ENCODE results near the gene DLG2. TPM values are rescaled to one million over a fixed set of nuclear protein-coding genes. Genes with fewer than 3 reads are reported as not detected.

DLG2 gene
- total RNA-seq, 1 donor from 2014 or later = 7.2 TPM

DNA sequence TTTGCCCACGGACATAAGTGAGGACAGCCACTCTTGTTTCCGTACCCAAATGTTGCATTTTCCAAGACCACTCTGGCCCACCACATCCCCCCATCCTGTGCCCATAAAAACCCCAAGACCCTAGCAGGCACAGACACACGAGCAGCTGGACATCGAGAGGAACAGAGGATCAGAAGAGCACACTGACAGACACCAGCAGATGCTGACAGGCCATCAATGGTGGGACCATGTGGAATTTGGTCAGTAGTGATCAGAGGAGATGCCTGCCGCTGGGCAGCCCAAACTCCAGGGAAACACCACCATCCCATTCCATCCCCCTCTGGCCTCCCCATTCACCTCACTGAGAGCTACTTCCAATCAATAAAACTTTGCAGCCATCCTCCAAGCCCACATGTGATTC lies 87.0 kb downstream of the DLG2 start:
- intact Hi-C loops (cut with DNase I) = no loop called here
- no peaks in the 10 kb centered on the region for H3K9me3 ChIP-seq
- DNase-seq = no peak
- no peaks in the 10 kb centered on the region for H3K4me1 ChIP-seq
- H3K27ac ChIP-seq = no peak overlapping the region
- ATAC-seq = no peak
- H3K4me3 ChIP-seq = no peak overlapping the region
- TF ChIP-seq, protein P1, sequence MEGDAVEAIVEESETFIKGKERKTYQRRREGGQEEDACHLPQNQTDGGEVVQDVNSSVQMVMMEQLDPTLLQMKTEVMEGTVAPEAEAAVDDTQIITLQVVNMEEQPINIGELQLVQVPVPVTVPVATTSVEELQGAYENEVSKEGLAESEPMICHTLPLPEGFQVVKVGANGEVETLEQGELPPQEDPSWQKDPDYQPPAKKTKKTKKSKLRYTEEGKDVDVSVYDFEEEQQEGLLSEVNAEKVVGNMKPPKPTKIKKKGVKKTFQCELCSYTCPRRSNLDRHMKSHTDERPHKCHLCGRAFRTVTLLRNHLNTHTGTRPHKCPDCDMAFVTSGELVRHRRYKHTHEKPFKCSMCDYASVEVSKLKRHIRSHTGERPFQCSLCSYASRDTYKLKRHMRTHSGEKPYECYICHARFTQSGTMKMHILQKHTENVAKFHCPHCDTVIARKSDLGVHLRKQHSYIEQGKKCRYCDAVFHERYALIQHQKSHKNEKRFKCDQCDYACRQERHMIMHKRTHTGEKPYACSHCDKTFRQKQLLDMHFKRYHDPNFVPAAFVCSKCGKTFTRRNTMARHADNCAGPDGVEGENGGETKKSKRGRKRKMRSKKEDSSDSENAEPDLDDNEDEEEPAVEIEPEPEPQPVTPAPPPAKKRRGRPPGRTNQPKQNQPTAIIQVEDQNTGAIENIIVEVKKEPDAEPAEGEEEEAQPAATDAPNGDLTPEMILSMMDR (IDR thresholded peaks at IDR 0.05) = no peak
- H3K36me3 ChIP-seq = no peaks in the 10 kb centered on the region
- H3K27me3 ChIP-seq (ENCODE audit: low read depth) = no peaks in the 10 kb centered on the region

DNA sequence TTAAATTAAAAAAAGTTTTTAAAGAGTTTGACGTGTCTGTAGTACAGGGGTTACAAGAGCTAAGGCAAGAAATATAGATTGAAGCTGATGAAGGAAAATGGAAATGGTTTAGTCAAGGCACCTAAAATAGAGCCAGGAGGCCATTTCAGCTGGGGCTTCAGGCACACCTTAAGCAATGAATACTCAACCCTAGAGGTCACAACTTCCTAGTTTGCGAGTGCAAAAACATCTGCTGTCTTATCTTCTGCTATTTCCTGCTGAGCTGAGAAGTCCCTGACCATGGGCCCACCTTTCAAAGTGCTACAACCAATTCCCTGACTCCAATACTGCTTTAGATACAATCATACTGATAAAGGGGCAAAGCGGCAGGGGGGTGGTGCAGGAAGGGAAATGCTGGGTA lies 87.4 kb downstream of the DLG2 start:
- no peak for ATAC-seq
- intact Hi-C loops (cut with DNase I) = no loop called here
- Histone ChIP-seq H3K4me1 (no peaks in the 10 kb centered on the region), H3K36me3 (no peaks in the 10 kb centered on the region), H3K9me3 (no peaks in the 10 kb centered on the region), H3K4me3 (no peak overlapping the region), H3K27me3 (ENCODE audit: low read depth) (no peaks in the 10 kb centered on the region), H3K27ac (no peak overlapping the region)
- DNase-seq = no peak
- TF ChIP-seq, protein P1 (IDR thresholded peaks at IDR 0.05) = no peak

DNA sequence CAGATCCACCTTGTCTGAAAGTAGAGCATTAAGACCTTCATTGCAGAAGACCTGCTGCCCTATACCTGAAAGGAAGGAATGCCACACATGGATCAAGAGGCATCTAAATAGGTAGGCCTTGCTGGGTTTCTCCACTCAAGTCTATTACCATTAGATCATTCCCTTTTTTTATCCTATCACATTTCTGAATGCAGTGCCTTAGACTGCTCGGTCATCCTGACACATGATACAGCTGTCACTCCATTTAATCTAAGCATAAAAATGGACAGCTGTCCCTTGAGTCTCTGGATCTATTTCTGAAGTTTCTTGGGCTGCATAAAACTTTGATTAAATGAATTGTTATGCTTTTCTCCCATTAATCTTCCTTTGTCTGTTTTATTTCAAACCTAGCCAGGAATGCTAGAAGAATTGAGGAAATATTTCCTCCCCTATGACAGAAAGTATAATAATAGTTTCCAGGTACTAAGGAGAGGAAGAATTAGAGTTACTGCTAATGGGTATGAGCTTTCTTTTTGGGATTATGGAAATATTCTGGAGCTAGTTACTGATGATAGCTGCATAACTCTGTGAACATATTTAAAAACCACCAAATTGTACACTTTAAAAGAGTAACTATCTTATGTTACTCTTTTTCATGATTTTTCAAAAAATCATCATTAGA lies 88.0 kb downstream of the DLG2 start:
- ATAC-seq = no peak
- H3K27me3 ChIP-seq (ENCODE audit: low read depth) = no peaks in the 10 kb centered on the region
- intact Hi-C loops (cut with DNase I) = no loop called here

DNA sequence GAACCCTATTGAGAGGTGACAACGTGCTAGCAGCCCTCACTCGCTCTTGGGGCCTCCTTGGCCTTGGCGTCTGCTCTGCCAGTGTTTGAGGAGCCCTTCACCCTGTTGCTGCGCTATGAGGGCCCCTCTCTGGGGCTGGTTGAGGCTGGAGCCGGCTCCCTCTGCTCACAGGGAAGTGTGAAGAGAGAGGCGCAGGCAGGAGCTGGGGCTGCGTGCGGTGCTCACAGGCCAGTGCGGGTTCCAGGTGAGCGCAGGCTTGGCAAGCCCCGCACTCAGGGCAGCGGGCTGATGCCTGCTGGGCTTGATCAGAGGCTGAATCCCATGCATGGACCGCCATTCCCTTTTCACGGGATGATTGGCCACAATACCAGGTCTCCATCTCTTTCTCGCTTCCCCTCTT lies 90.7 kb downstream of the DLG2 start:
- Histone ChIP-seq H3K4me1 (no peaks in the 10 kb centered on the region), H3K4me3 (no peak overlapping the region), H3K27ac (no peak overlapping the region), H3K36me3 (no peaks in the 10 kb centered on the region), H3K9me3 (no peaks in the 10 kb centered on the region), H3K27me3 (ENCODE audit: low read depth) (no peaks in the 10 kb centered on the region)
- TF ChIP-seq, protein P1 (IDR thresholded peaks at IDR 0.05) = no peak
- intact Hi-C loops (cut with DNase I) = no loop called here
- DNase-seq = no peak
- ATAC-seq = no peak

More for the DNA sequence above, 88.0 kb downstream of the DLG2 start:
- TF ChIP-seq, protein P1 (IDR thresholded peaks at IDR 0.05) = no peak
- Histone ChIP-seq H3K36me3 (no peaks in the 10 kb centered on the region), H3K9me3 (no peaks in the 10 kb centered on the region), H3K4me1 (no peaks in the 10 kb centered on the region), H3K4me3 (no peak overlapping the region), H3K27ac (no peak overlapping the region)
- no peak for DNase-seq

DNA sequence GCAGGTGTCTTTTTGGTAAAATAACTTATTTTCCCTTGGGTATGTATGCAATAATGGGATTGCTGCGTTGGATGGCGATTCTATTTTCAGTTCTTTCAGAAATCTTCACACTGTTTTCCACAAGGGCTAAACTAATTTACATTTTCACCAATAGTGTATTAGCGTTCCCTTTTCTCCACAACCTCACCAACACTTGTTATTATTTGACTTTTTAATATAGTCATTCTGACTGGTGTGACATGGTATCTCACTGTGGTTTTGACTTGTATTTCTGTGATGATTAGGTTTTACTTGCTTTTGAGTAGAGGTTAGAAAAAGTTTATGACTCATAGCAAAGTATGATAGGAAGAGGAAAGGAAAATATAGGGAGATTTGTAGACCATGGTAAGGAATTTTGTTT lies 92.3 kb downstream of the DLG2 start:
- Histone ChIP-seq H3K27me3 (ENCODE audit: low read depth) (no peaks in the 10 kb centered on the region), H3K4me3 (no peak overlapping the region), H3K36me3 (no peaks in the 10 kb centered on the region), H3K4me1 (no peaks in the 10 kb centered on the region), H3K9me3 (no peaks in the 10 kb centered on the region), H3K27ac (no peak overlapping the region)
- no peak for DNase-seq
- intact Hi-C loops (cut with DNase I) = no loop called here
- no peak for ATAC-seq
- TF ChIP-seq, protein P1 (IDR thresholded peaks at IDR 0.05) = no peak
